RPMI7951 (cell line): Measurements from ENCODE around the gene C21orf91. TPM values are rescaled to one million over a fixed set of nuclear protein-coding genes. Genes with fewer than 3 reads are reported as not detected.

Experiments
- DNase-seq: peaks from one replicate; pipeline ENCODE4 v3.0.0-alpha.2; 2012; ENCODE audit warnings: low read depth
- total RNA-seq: library from RNA; depleted of rRNA; stranded (reverse); fragments of >200 nt; shearing (Covaris generic); gene quantifications from 2 replicates; pipeline ENCODE4 v1.2.3, GENCODE V29; 2014; rRNA removed

Gene C21orf91
- 9.6 and 14.3 TPM in 2 replicates for total RNA-seq

DNA sequence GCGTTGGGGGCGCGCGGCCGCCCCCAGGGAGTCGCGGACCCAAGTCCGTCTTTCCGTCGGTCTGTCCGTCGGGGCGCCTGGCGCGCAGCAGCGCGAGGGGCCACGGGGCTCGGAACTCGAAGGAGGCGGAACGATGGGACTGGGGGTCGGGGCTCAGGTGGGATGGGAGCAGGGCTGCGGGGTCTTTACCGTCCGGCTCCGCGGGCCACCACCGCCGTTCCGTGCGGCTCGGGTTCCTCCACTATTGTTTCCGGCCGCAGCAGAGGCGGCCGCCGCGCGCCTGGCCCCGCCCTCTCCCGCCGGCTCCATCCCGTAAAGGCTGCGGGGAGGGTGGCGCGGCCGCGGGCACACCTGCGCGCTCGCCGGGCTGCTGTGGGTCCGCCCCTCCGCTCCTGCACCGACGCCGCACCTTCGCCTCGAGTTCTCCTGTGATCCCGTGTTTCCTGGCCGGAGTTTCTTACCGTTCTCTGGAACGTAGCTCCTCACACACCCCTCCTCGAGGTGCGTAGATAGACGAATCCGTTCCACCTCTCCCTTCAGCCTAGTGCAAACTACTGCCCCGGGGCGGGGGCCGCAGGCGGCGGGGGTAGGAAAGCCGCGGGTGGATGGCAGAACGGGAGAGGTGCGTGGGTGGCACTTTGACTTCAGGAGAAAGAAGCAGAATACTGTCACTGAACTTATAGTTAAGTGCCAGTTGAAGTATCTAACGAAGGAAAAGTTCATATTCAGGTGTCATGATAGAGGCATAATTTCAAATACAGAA is at the start of gene C21orf91:
Gene C21orf91 (minus strand): TSS at position 243 of the 763 bp plus-strand sequence. CDS start 1,038 bp downstream, outside the sequence.
- peak; percentile 82 for DNase-seq

GRCh38 chr21:17866590-17866989 is 47.4 kb upstream of the C21orf91 start:
- DNase-seq, result no peak

DNA sequence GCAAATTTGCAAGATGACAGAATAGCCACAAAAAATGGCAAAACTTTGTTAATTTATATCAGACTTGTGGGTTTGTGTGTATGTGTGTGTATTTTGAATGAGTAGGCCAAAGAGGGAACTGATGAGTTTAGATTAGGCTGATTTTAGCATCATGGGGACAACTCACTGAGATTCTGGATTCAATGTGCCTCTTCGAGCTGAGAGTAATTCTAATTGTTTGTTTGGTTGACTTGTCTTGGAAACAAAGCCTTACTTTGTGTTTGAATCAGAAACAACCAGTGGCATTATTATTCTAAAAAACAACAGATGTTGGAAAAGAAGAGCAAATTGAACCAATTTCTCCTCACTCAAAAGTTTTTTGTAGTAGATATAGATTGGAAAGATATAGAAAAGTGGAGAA is 40.5 kb upstream of the C21orf91 start:
- no peak for DNase-seq

DNA sequence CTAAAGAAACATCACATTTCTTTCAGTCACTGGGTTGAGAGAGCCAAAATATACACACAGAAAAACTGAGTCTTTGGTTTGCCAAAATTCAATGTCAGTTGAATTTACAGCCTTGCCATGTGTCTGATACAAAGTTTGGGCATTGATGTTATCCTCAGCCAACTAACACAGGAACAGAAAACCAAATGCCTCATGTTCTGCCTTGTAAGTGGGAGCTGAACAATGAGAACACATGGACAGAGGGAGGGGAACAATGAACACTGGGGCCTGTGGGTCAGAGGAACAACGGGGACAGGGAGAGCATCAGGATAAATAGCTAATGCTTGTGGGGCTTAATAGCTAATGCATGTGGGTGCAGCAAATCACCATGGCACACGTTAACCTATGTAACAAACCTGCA is 39.6 kb upstream of the C21orf91 start:
- DNase-seq, result no peak

GRCh38 chr21:17854745-17855144 is 35.6 kb upstream of the C21orf91 start:
- DNase-seq, result peak; percentile 51

DNA sequence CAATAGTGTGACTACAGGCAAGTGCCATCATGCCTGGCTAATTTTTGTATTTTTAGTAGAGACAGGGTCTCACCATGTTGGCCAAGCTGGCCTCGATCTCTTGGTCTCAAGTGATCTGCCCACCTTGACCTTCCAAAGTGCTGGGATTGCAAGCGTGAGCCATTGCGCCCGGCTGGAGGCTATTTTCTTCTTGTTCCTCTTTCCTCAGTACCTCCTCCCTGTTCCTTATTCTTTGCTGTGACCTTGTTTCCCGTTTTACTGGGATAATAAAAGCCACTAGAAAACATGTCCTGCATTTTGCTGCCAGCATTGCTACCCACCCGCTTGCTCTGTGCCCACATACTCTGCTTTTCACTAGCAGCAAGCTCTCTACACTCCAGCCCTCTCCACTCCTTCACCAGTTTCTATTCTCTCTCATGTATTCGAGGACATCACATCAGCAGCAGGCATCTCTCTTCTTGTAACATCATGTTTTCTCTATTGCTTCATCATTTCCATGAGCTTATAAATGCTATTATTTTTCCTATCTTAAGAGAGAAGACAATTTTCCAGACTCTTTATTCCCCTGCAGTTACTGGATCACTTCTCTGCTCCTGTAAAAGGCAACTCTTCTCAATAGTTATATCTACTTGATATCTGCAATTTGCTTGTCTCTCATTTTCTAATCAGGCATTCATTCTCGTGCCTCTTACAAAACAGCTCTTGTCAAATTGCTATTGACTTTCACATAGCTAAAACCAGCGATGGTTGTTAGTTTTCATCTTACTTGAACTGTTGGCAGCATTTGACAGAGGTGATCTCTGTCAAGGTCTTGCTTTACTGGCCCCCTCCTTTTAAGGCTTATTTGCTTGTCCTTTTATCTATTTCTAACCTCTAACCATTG is 34.5 kb upstream of the C21orf91 start:
- no peak for DNase-seq

DNA sequence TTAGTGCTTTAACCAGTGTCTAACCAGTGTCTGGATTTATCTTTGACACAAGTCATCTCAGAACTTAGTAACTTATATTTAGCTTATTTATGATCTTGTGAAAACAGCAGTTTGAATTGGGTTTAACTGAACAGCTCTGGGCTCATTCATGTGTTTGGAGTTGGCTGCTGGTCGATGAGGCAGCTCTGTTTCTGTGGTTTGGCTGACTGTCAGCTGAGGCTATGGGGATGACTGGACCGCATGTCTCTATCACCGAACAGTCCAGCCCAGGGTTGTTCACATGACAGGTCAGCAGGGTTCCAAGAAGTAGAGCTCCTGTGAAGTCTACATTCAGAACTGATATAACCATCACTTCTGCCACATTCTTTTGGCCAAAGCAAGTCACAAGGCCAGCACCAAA is 29.1 kb upstream of the C21orf91 start:
- peak; percentile 97 for DNase-seq

DNA sequence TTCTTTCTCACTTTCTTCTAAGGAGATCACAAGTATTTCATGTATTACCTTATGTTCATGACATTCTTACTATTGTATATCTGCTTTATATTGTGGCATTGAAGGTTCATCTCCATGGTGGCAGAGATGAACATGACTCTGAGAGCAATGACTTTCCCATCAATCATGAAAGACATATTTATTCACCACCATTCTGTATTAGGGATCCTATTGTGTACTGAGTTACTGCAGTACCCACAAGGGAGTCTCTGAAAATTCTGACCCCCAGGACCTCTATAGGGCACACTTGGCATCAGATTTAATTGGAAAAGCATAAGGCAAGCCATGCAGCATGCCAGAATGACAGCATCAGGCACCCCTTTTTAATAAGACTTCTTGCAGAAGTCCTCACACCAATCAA is 21.9 kb upstream of the C21orf91 start:
- DNase-seq, result no peak

- no peak for DNase-seq
Observed at GRCh38 chr21:17834639-17835354, 15.6 kb upstream of the C21orf91 start.

- no peak for DNase-seq
Observed at GRCh38 chr21:17829472-17829871, 10.3 kb upstream of the C21orf91 start.

DNA sequence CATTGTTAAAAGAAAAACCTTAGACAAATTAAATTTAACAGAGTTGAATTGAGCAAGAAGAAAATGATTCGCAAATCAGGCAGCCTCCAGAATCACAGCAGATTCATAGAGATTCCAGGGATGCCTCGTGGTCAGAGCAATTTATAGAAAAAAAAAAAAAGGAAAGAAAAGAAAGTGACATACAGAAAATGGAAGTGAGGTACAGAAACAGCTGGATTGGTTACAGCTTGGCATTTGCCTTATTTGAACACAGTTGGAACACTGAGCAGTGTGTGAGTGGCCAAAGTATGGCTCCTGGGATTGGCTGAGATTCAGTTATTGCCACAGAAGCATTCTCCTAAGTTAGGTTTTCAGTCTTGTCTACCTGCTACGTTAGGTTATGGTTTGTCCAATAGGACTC is 9.1 kb upstream of the C21orf91 start:
- peak; percentile 10 for DNase-seq

DNA sequence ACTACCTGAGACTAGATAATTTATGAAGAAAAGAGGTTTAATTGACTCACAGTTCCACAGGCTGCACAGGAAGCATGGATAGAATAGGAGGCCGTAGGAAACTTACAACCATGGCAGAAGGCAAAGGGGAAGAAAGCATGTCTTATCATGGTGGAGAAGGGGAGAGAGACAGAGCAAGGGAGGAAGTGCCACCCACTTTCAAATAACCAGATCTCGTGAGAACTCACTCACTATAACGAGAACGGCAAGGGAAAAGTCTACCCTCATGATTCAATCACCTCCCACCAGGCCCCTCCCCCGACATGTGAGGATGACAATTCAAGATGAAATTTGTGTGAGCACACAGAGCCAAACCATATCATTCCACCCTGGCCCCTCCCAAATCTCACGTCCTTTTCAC is 4.7 kb upstream of the C21orf91 start:
- peak; percentile 20 for DNase-seq

- peak; percentile 13 for DNase-seq
Observed at GRCh38 chr21:17821121-17821520, 2.0 kb upstream of the C21orf91 start.

GRCh38 chr21:17819877-17820229 is 697 bp upstream of the C21orf91 start:
- DNase-seq, result no peak

DNA sequence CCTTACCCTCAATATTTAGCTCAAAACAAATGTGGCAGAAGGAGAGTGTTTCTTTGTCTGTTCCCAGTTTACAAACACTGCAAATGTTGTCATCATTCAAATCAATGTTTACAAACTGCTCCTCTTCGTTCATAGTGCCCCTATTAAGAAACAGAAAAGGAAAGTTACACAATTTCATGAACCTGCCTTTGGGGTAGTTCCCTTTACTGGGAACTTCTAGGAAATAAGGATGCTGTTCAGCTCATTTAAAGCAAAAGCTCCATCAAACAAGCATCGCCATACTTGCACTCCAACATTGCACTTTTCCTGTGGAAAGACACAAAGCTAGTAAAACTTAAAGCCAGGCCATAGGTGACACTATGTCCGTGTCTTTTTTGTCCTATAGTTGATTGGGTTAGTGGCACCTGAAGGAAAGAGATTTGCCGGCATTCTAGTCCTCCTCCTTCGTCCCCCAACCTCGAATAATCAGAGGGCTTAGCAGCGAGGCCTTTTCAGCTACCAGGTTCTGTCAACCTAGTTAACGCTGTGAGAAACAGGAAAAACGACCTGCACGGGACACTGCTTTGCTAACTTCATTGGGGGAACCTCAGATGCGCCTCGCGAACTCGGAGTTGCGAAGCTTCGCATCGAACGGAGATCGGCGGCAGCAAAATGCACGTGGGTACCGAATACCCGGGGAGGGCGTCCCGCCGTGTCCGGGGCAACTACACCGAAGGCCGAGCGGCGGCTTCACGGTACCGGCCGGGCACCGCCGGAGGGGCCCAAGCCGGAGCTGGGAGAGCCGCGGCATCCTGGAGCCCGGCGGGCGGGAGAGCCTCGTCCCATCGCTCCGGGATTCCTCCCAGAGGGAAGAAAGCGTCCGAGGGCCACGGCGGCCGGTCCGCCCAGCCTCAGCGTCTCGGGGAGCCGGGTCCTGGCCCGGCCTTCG is 706 bp downstream of the C21orf91 start:
- peak; percentile 24 for DNase-seq

DNA sequence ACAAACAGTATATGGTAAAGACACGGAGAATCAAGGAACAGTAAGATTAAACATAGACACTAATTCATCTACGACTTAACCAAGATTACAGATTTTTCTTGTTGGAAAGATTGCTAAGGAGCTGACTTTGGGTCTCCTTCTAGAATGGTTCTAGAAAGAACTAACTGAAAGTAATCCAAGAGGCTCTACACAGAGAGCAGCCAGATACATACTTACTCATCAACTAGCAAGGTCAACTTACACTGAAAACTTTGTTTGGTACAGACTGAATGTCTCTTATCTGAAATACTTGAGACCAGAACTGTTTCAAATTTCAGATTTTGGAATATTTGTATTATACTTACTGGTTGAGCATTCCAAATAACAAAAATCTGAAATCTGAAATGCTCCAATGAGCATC is 5.8 kb downstream of the C21orf91 start:
- no peak for DNase-seq

GRCh38 chr21:17805966-17806365 is 13.2 kb downstream of the C21orf91 start:
- no peak for DNase-seq

GRCh38 chr21:17803536-17803935 is 15.6 kb downstream of the C21orf91 start:
- DNase-seq, result no peak

GRCh38 chr21:17802572-17802971 is 16.6 kb downstream of the C21orf91 start:
- peak; percentile 28 for DNase-seq

DNA sequence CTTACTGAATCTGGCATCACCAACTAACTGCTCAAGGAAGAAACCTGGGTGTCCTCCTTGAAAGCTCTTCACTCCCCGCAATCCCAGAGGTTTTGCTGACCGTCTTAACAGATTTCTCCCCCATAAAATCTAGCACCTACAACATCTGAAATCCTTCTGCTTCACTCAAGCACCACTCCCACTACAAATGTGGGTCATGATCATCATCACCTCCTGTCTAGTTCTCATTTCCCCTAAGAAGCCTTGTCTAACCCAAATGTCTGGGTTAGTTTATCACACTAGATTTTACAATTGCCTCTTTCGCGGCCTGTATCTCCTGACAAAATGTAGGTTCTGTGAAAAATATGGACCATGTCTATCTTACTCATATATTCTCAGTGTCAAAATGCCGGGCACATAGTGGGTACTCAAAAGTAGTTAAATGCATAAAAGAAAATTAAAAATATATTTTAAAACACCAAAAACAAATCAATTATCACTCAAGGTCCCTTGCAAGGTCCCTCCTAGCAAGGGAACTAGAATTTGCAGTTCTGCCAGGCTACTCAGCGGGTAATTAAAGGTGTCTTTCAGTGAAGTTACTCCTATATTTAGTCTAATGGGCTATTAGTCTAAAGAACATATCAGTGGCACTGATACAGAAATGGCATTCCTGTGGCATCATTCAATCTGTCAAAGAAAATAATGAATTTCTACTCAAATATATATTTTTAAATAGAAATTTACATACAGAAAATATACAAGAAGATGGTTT is 19.6 kb downstream of the C21orf91 start:
- DNase-seq, result no peak
